ENCODE data around the gene RAPGEF1. TPM values are rescaled to one million over a fixed set of nuclear protein-coding genes. Genes with fewer than 3 reads are reported as not detected.

The RAPGEF1 gene
- total and polyA plus RNA-seq, 9 of the 15 experiments (the other 6 are each of a cell fraction or from before 2014, with no cell fraction given) = 0.06 to 44.1 (median 19.9) TPM

GRCh38 chr9:131530920-131531832, 208.7 kb downstream of the RAPGEF1 start, which contains the start of gene UCK1 (continued):
- TF ChIP-seq POLR2B (IDR thresholded peaks at IDR 0.05; ENCODE audit: low read depth, partially characterized antibody) (no peak), ZKSCAN8 (CRISPR knock-in tag; IDR thresholded peaks at IDR 0.05) (no peak), PCBP2 (IDR thresholded peaks at IDR 0.05; ENCODE audit: low read depth, low read length, poor library complexity, severe bottlenecking) (no peak), ZNF239 (CRISPR knock-in tag; IDR thresholded peaks at IDR 0.05) (no peak), ZC3H8 (IDR thresholded peaks at IDR 0.05) (no peak), SMARCC2 (IDR thresholded peaks at IDR 0.05; ENCODE audit: low read depth) (no peak), CEBPG (CRISPR knock-in tag; IDR thresholded peaks at IDR 0.05) (no peak), CEBPG (tag; conservative IDR thresholded peaks at IDR 0.05 in 1 of 2, IDR thresholded peaks at IDR 0.05 in 1 of 2) (no peak), THRA (IDR thresholded peaks at IDR 0.05) (no peak), SP1 (CRISPR knock-in tag; IDR thresholded peaks at IDR 0.05) (no peak), ZNF133 (CRISPR knock-in tag; IDR thresholded peaks at IDR 0.05) (no peak), ZBTB8A (IDR thresholded peaks at IDR 0.05; ENCODE audit: partially characterized antibody) (no peak), KDM5B (IDR thresholded peaks at IDR 0.05; ENCODE audit: insufficient replicate concordance, low read depth, low read length) (no peak), YBX1 (IDR thresholded peaks at IDR 0.05) (no peak), BMI1 (IDR thresholded peaks at IDR 0.05; ENCODE audit: low read length) (no peak), ZNF589 (CRISPR knock-in tag; IDR thresholded peaks at IDR 0.05; ENCODE audit: low read depth) (no peak), NONO (IDR thresholded peaks at IDR 0.05; ENCODE audit: low read depth in 2 of 2, low read length in 1 of 2) (no peak), ZNF584 (CRISPR knock-in tag; IDR thresholded peaks at IDR 0.05; ENCODE audit: low read depth) (no peak), ZNF586 (CRISPR knock-in tag; conservative IDR thresholded peaks at IDR 0.05) (no peak), CBX3 (IDR thresholded peaks at IDR 0.05; ENCODE audit: borderline replicate concordance in 1 of 2, low read length in 2 of 2) (no peak), ZNF124 (CRISPR knock-in tag; IDR thresholded peaks at IDR 0.05) (no peak), ZNF146 (CRISPR knock-in tag; IDR thresholded peaks at IDR 0.05; ENCODE audit: unreplicated experiment) (no peak)
- TF ChIP-seq, protein P1, sequence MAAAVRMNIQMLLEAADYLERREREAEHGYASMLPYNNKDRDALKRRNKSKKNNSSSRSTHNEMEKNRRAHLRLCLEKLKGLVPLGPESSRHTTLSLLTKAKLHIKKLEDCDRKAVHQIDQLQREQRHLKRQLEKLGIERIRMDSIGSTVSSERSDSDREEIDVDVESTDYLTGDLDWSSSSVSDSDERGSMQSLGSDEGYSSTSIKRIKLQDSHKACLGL (CRISPR knock-in tag; IDR thresholded peaks at IDR 0.05; ENCODE audit: borderline replicate concordance, poor library complexity, severe bottlenecking) = no peak
- TF ChIP-seq, protein P2, sequence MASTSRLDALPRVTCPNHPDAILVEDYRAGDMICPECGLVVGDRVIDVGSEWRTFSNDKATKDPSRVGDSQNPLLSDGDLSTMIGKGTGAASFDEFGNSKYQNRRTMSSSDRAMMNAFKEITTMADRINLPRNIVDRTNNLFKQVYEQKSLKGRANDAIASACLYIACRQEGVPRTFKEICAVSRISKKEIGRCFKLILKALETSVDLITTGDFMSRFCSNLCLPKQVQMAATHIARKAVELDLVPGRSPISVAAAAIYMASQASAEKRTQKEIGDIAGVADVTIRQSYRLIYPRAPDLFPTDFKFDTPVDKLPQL (IDR thresholded peaks at IDR 0.05; ENCODE audit: extremely low read depth, insufficient read length) = no peak
- TF ChIP-seq, protein P3, sequence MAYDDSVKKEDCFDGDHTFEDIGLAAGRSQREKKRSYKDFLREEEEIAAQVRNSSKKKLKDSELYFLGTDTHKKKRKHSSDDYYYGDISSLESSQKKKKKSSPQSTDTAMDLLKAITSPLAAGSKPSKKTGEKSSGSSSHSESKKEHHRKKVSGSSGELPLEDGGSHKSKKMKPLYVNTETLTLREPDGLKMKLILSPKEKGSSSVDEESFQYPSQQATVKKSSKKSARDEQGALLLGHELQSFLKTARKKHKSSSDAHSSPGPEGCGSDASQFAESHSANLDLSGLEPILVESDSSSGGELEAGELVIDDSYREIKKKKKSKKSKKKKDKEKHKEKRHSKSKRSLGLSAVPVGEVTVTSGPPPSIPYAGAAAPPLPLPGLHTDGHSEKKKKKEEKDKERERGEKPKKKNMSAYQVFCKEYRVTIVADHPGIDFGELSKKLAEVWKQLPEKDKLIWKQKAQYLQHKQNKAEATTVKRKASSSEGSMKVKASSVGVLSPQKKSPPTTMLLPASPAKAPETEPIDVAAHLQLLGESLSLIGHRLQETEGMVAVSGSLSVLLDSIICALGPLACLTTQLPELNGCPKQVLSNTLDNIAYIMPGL (CRISPR knock-in tag; IDR thresholded peaks at IDR 0.05) = no peak
